HepG2 (cell line): ENCODE measurements around the gene ATP9A. TPM values are rescaled to one million over a fixed set of nuclear protein-coding genes. Genes with fewer than 3 reads are reported as not detected.
A peak's percentile ranks its signal among the peaks of the same experiment; 100 is the strongest.

Experiments
- ATAC-seq: fragments of 200-7000 bp; cut with Tn5 transposase; 3 replicates; pipeline ENCODE4 v1.9.1; 2020; ENCODE audit warnings: mild to moderate bottlenecking, moderate library complexity
- BruUV-seq: library from RNA; stranded (reverse); fragments of 400-500 nt; replicated peaks from 2 replicates; lab custom pipeline; 2021; lab: Mats Ljungman, UMichigan
- CTCF ChIA-PET: fragments of 300-600 bp; formaldehyde crosslinking; extraction: SDS; loops from one replicate; lab custom pipeline; 2021; ENCODE audit warnings: low total read pairs, inconsistent platforms, low intra/inter-chr PET ratio; lab: Yijun Ruan, JAX
- POLR2A ChIA-PET: fragments of 350-600 bp; sonication (Branson Sonifier 250); formaldehyde crosslinking; loops from one replicate; lab custom pipeline; 2020; ENCODE audit warnings: antibody characterized with exemption, inconsistent platforms; lab: Yijun Ruan, JAX
- DNase-seq: peaks from one replicate; pipeline ENCODE4 v3.0.0-alpha.2; 2015; ENCODE audit warnings: low spot score
- FAIRE-seq: peaks from 3 replicates; lab custom pipeline; 2011; peaks lifted over from hg19 to GRCh38; lab: Jason Lieb, UNC
- H2AFZ ChIP-seq: one replicate; pipeline ENCODE4 v1.6.1; 2011; ENCODE audit warnings: low read length, inconsistent platforms
- H3K27ac ChIP-seq: fragments of 300-600 bp; 3 replicates; pipeline ENCODE4 v1.8.0; 2011; ENCODE audit warnings: mixed run types, mild to moderate bottlenecking, mixed read lengths, low read length, inconsistent platforms; ENCODE audit not compliant: insufficient read depth; ENCODE audit errors: extremely low read length
- H3K27me3 ChIP-seq, 2 experiments: fragments of 200-600 bp in 1 of 2; 2 replicates in 1 of 2; 3 replicates in 1 of 2; pipeline versions ENCODE4 v1.6.0 to v1.8.0; 2011; ENCODE audit warnings: low read length in 2 of 2, mild to moderate bottlenecking in 2 of 2, moderate library complexity in 2 of 2, inconsistent platforms in 1 of 2; ENCODE audit not compliant: insufficient read depth in 2 of 2, control insufficient read depth in 1 of 2
- H3K36me3 ChIP-seq, 2 experiments: fragments of 200-600 bp in 1 of 2; replicated peaks in 1 of 2; 2 replicates in 1 of 2; 3 replicates in 1 of 2; pipeline versions ENCODE4 v1.5.1 to v1.8.0; 2011; ENCODE audit warnings: low read length in 2 of 2, inconsistent platforms in 1 of 2; ENCODE audit not compliant: insufficient read depth in 2 of 2, control insufficient read depth in 1 of 2
- H3K4me1 ChIP-seq: 2 replicates; pipeline ENCODE4 v1.5.1; 2012; ENCODE audit warnings: low read length, inconsistent platforms; ENCODE audit not compliant: insufficient read depth
- H3K4me2 ChIP-seq: 2 replicates; pipeline ENCODE4 v1.6.0; 2011; ENCODE audit warnings: low read depth, low read length, inconsistent platforms
- H3K4me3 ChIP-seq, 3 experiments: fragments of 200-600 bp in 1 of 3; sonication (generic), shearing (Covaris generic) in 1 of 3; replicated peaks in 1 of 3; 2 replicates each; pipeline ENCODE4 v1.5.1; 2011 to 2016; ENCODE audit warnings: low read length in 3 of 3, inconsistent platforms in 2 of 3, low read depth in 2 of 3, mild to moderate bottlenecking in 2 of 3, control low read depth in 1 of 3, mixed read lengths in 1 of 3; ENCODE audit not compliant: insufficient read depth in 1 of 3
- H3K79me2 ChIP-seq: one replicate; pipeline ENCODE4 v1.6.1; 2011; ENCODE audit warnings: low read length, inconsistent platforms; ENCODE audit not compliant: insufficient read depth
- H3K9ac ChIP-seq: 2 replicates; pipeline ENCODE4 v1.6.0; 2011; ENCODE audit warnings: mild to moderate bottlenecking, low read depth, low read length, inconsistent platforms; ENCODE audit not compliant: insufficient read depth
- H3K9me3 ChIP-seq: 2 replicates; pipeline ENCODE4 v1.5.1; 2012; ENCODE audit warnings: mild to moderate bottlenecking, low read length
- H4K20me1 ChIP-seq: 2 replicates; pipeline ENCODE4 v1.6.0; 2011; ENCODE audit warnings: inconsistent platforms, mild to moderate bottlenecking, low read length, moderate library complexity; ENCODE audit not compliant: insufficient read depth
- ELF3 ChIP-seq: IDR thresholded peaks from 2 replicates; pipeline ENCODE4 v1.6.1; 2016; ENCODE audit warnings: missing genetic modification reagents, missing compliant biosample characterization
- MAFF ChIP-seq: IDR thresholded peaks from 2 replicates; pipeline ENCODE4 v1.6.1; 2011; ENCODE audit warnings: low read depth, low read length, improper control_type of control experiment
- MAFK ChIP-seq, 2 experiments: IDR thresholded peaks in 1 of 2; conservative IDR thresholded peaks in 1 of 2; 2 replicates each; pipeline ENCODE4 v1.6.1; 2011; ENCODE audit warnings: improper control_type of control experiment in 2 of 2, low read length in 2 of 2
- POGK ChIP-seq: sonication (generic); formaldehyde crosslinking; conservative IDR thresholded peaks from 2 replicates; pipeline ENCODE4 v1.8.0; 2022; ENCODE audit warnings: mild to moderate bottlenecking, moderate library complexity, missing genetic modification reagents
- RFX3 ChIP-seq: IDR thresholded peaks from 2 replicates; pipeline ENCODE4 v1.6.1; 2016; ENCODE audit warnings: missing biosample characterization, missing genetic modification reagents
- ZBTB37 ChIP-seq: sonication (generic); formaldehyde crosslinking; IDR thresholded peaks from 2 replicates; pipeline ENCODE4 v1.4.0; 2020; ENCODE audit warnings: mild to moderate bottlenecking, missing genetic modification reagents
- ZBTB43 ChIP-seq: sonication (generic); formaldehyde crosslinking; conservative IDR thresholded peaks from 2 replicates; pipeline ENCODE4 v1.4.0; 2020; ENCODE audit warnings: missing genetic modification reagents
- ZNF205 ChIP-seq: IDR thresholded peaks from 2 replicates; pipeline ENCODE4 v1.6.1; 2018; ENCODE audit warnings: missing biosample characterization, missing genetic modification reagents
- WGBS: methylation state at CpG from one replicate; pipeline ENCODE4 v1.1.6; 2017; ENCODE audit warnings: low lambda C conversion rate; 5-methylcytosine and 5-hydroxymethylcytosine counted together
- in situ Hi-C: cut with HindIII; loops from 2 replicates; pipeline ENCODE4 v1.10.0; 2017; ENCODE audit warnings: low pct_unique_long_range_greater_than_20kb; ENCODE audit not compliant: extremely low pct_ligation_motif_present
- intact Hi-C: fragments of 100-400 bp; cut with micrococcal nuclease; formaldehyde crosslinking; loops from one replicate; pipeline ENCODE4 v1.10.0; 2022; ENCODE audit not compliant: unreplicated experiment
- polyA plus RNA-seq, 8 experiments: library from polyadenylated mRNA; depleted of rRNA in 3 of 8; stranded (reverse) in 7 of 8; unstranded in 1 of 8; fragments of >200 nt; fragmentation: Illumina TruSeq in 4 of 8; extraction: Trizol in 4 of 8; gene quantifications; 2 replicates each; pipeline versions ENCODE4 v1.2.1 to v1.2.3, GENCODE V29; 2011 to 2016; ENCODE audit warnings: low read depth in 4 of 8, missing spikeins in 1 of 8, mixed read lengths in 1 of 8; ENCODE audit not compliant: insufficient read depth in 1 of 8
- total RNA-seq, 5 experiments: library from RNA; depleted of rRNA; stranded (reverse); fragments of >200 nt; fragmentation: Illumina TruSeq; extraction: Trizol; gene quantifications; 2 replicates each; pipeline ENCODE4 v1.2.3, GENCODE V29; 2016; ENCODE audit warnings: low read depth in 1 of 5

ATP9A gene
- total and polyA plus RNA-seq, 2 of the 13 experiments (the other 11 are each of a cell fraction or from before 2014, with no cell fraction given): 11.8 to 18.5 TPM

- FAIRE-seq: no peak
- Histone ChIP-seq H3K36me3 (peaks cover 0 to 1% of the 10 kb centered on the region in 2 experiments; a peak in 1 of 5 replicates), H3K79me2 (no peaks in the 10 kb centered on the region), H3K9ac (no peak overlapping the region), H3K9me3 (no peaks in the 10 kb centered on the region), H3K27ac (no peak overlapping the region), H3K4me3 (no peak overlapping the region), H2AFZ (no peak overlapping the region), H3K4me2 (no peak overlapping the region), H3K4me1 (peaks cover 13% of the 10 kb centered on the region), H4K20me1 (no peaks in the 10 kb centered on the region), H3K27me3 (no peaks in the 10 kb centered on the region)
- 61% methylated on average over 2 of the region's 2 CpGs for WGBS
- POLR2A ChIA-PET: no interaction called here
- TF ChIP-seq POGK: peak; percentile 75; the same call in 1 of the 2 replicates
- no peak for TF ChIP-seq ZBTB43 (CRISPR knock-in tag)
- peak; percentile 83; the same call in 1 of the 2 replicates for TF ChIP-seq ZNF205 (CRISPR knock-in tag)
- no peak for TF ChIP-seq ZBTB37 (CRISPR knock-in tag)
- TF ChIP-seq ELF3 (CRISPR knock-in tag): no peak
- no peak for TF ChIP-seq RFX3 (CRISPR knock-in tag)
- peak; percentile 45; the same call in 1 of the 2 replicates for TF ChIP-seq MAFF
- peak in 1 of 2 experiments; percentile 41; a peak in 3 of 4 replicates for TF ChIP-seq MAFK (conservative IDR thresholded peaks at IDR 0.05 in 1 of 2, IDR thresholded peaks at IDR 0.05 in 1 of 2; ENCODE audit: low read length in 2 of 2)
- CTCF ChIA-PET: interaction anchor here (2.5 kb wide), 1 partner anchor 221 kb away, joined by 43 read pairs; no protein-coding TSS in a partner anchor
- in situ Hi-C loops (loop anchor here (5.0 to 25.0 kb wide), 2 partner anchors 221 to 606 kb away; no protein-coding TSS in a partner anchor), intact Hi-C loops (loop anchor here (10.0 kb wide), 1 partner anchor 609 kb away; no protein-coding TSS in a partner anchor)
- no peak for ATAC-seq
- BruUV-seq: no TSS peak
- DNase-seq: no peak
These were observed 174.6 kb downstream of the ATP9A start for GRCh38 chr20:51593584-51593983.
